OCI-LY7 (cell line): Measurements from ENCODE around the gene DNM3. TPM values are rescaled to one million over a fixed set of nuclear protein-coding genes. Genes with fewer than 3 reads are reported as not detected.

Experiments used
- BruUV-seq: library from RNA; stranded (reverse); fragments of 400-500 nt; replicated peaks from 2 replicates; lab custom pipeline; 2021; lab: Mats Ljungman, UMichigan
- CTCF ChIA-PET: fragments of 300-600 bp; sonication (Branson Sonifier 250); formaldehyde crosslinking; loops from one replicate; lab custom pipeline; 2022; ENCODE audit warnings: antibody characterized with exemption; ENCODE audit not compliant: unreplicated experiment; lab: Charles Lee
- POLR2A ChIA-PET: fragments of 300-600 bp; sonication (Branson Sonifier 250); formaldehyde crosslinking; loops from one replicate; lab custom pipeline; 2022; ENCODE audit warnings: antibody characterized with exemption; lab: Charles Lee
- DNase-seq: peaks from one replicate; pipeline ENCODE4 v3.0.0-alpha.2; 2015; ENCODE audit warnings: low spot score
- H2AFZ ChIP-seq: fragments of 200-600 bp; sonication (generic), shearing (Covaris generic); 2 replicates; pipeline ENCODE4 v1.6.1; 2014; ENCODE audit warnings: mild to moderate bottlenecking, antibody characterized with exemption, low read length, moderate library complexity
- H3K27ac ChIP-seq: fragments of 200-600 bp; sonication (generic); 2 replicates; pipeline ENCODE4 v1.5.1; 2014; ENCODE audit warnings: mixed run types, low read depth, mild to moderate bottlenecking, moderate library complexity, low read length, inconsistent platforms; ENCODE audit not compliant: poor library complexity, severe bottlenecking
- H3K36me3 ChIP-seq: fragments of 200-600 bp; sonication (generic); 2 replicates; pipeline ENCODE4 v1.6.1; 2014; ENCODE audit warnings: mild to moderate bottlenecking, antibody characterized with exemption, low read length, moderate library complexity, mixed read lengths; ENCODE audit not compliant: insufficient read depth
- H3K4me1 ChIP-seq: fragments of 200-600 bp; sonication (generic); 2 replicates; pipeline ENCODE4 v1.5.1; 2014; ENCODE audit warnings: mild to moderate bottlenecking, low read length; ENCODE audit not compliant: insufficient read depth, poor library complexity, severe bottlenecking
- H3K4me2 ChIP-seq: fragments of 200-600 bp; sonication (generic); 2 replicates; pipeline ENCODE4 v1.6.1; 2014; ENCODE audit warnings: mild to moderate bottlenecking, low read length
- H3K4me3 ChIP-seq: fragments of 200-600 bp; sonication (generic); 2 replicates; pipeline ENCODE4 v1.5.1; 2014; ENCODE audit warnings: mild to moderate bottlenecking, low read depth, low read length; ENCODE audit not compliant: poor library complexity, severe bottlenecking
- H3K79me2 ChIP-seq: fragments of 200-600 bp; sonication (generic); 2 replicates; pipeline ENCODE4 v1.6.1; 2016; ENCODE audit warnings: low read depth, mild to moderate bottlenecking, low read length, moderate library complexity, mixed read lengths; ENCODE audit not compliant: insufficient read depth
- H3K9me2 ChIP-seq: fragments of 200-600 bp; sonication (generic); 2 replicates; pipeline ENCODE4 v1.6.1; 2016; ENCODE audit warnings: mild to moderate bottlenecking, low read length, mixed read lengths; ENCODE audit not compliant: insufficient read depth
- H3K9me3 ChIP-seq: fragments of 200-600 bp; sonication (generic); 2 replicates; pipeline ENCODE4 v1.6.1; 2014; ENCODE audit warnings: mild to moderate bottlenecking, mixed run types, low read length, mixed read lengths
- H4K20me1 ChIP-seq: fragments of 200-600 bp; sonication (generic); 2 replicates; pipeline ENCODE4 v1.6.1; 2014; ENCODE audit warnings: mild to moderate bottlenecking, antibody characterized with exemption, low read length, moderate library complexity, mixed read lengths; ENCODE audit not compliant: insufficient read depth
- CTCF ChIP-seq: fragments of 200-600 bp; sonication (generic); conservative IDR thresholded peaks from 2 replicates; pipeline ENCODE4 v1.5.1; 2014; ENCODE audit warnings: mild to moderate bottlenecking, antibody characterized with exemption, low read length, moderate library complexity, mixed read lengths
- EZH2phosphoT487 ChIP-seq: fragments of 200-600 bp; sonication (generic); IDR thresholded peaks from 2 replicates; pipeline ENCODE4 v1.6.1; 2018; ENCODE audit warnings: low read depth, borderline replicate concordance, mild to moderate bottlenecking, mixed run types, antibody characterized with exemption, low read length, moderate library complexity, mixed read lengths
- intact Hi-C: fragments of 100-400 bp; cut with micrococcal nuclease; formaldehyde crosslinking; loops from one replicate; pipeline ENCODE4 v1.10.0; 2022; ENCODE audit not compliant: unreplicated experiment
- total RNA-seq, 2 experiments: library from RNA; depleted of rRNA in 1 of 2; stranded (reverse); fragments of >200 nt in 1 of 2; shearing (Covaris generic) in 1 of 2; gene quantifications; 2 replicates each; pipeline ENCODE4 v1.2.3, GENCODE V29; 2014 to 2022

DNM3 gene
- total RNA-seq, 2 experiments from 2014 or later, result 0.47 to 0.61 TPM

DNA sequence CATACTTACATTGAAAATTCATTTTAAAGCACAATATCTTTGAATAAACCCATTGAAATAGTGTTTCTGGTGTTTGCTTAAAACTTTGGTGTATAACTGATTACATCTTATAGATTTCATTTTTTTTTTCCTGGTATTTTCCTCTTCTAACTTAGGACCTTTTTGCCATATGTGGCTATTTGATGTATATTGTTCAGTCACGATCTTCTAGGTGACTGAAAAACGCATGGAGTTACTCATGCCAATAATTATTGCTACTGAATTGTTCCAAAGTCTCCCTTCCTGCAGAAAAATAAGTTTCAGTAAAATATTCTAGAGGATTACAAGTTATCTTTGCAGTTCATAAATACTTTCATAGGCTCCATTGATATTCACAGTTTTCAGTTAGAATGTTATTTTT lies 556.3 kb downstream of the DNM3 start:
- Histone ChIP-seq H3K79me2 (no peaks in the 10 kb centered on the region), H3K27ac (no peak overlapping the region), H3K4me1 (peaks cover 28% of the 10 kb centered on the region), H3K4me3 (no peak overlapping the region), H3K36me3 (no peaks in the 10 kb centered on the region), H3K9me2 (no peaks in the 10 kb centered on the region), H4K20me1 (no peaks in the 10 kb centered on the region), H3K9me3 (no peaks in the 10 kb centered on the region), H2AFZ (peak overlapping the region; percentile 59; the same call in 1 of the 2 replicates), H3K4me2 (no peak overlapping the region)
- TF ChIP-seq EZH2phosphoT487, result no peak
- TF ChIP-seq CTCF, result no peak
- ChIA-PET CTCF (no interaction called here), POLR2A (interaction anchor here (1.0 to 2.5 kb wide), 2 partner anchors 37 to 39 kb away, joined by 3 to 5 read pairs; no protein-coding TSS in a partner anchor)
- intact Hi-C loops, result loop anchor here (2.0 to 5.0 kb wide), 3 partner anchors 39 to 263 kb away; no protein-coding TSS in a partner anchor
- BruUV-seq, result no TSS peak
- no peak for DNase-seq

GRCh38 chr1:172398193-172398592 lies 556.9 kb downstream of the DNM3 start:
- H3K9me3 ChIP-seq, result no peaks in the 10 kb centered on the region
- no peak overlapping the region for H3K4me3 ChIP-seq
- BruUV-seq, result no TSS peak
- H3K4me2 ChIP-seq, result no peak overlapping the region
- ChIA-PET CTCF (interaction anchor here (0.6 to 0.7 kb wide), 2 partner anchors 128 to 228 kb away, joined by 3 read pairs; no protein-coding TSS in a partner anchor), POLR2A (interaction anchor here (2.5 kb wide), 1 partner anchor 38 kb away, joined by 5 read pairs; no protein-coding TSS in a partner anchor)
- H4K20me1 ChIP-seq, result no peaks in the 10 kb centered on the region
- no peaks in the 10 kb centered on the region for H3K9me2 ChIP-seq
- H3K36me3 ChIP-seq, result no peaks in the 10 kb centered on the region
- no peak overlapping the region for H3K27ac ChIP-seq
- H3K79me2 ChIP-seq, result no peaks in the 10 kb centered on the region
- DNase-seq, result no peak
- TF ChIP-seq EZH2phosphoT487 (no peak), CTCF (no peak)
- intact Hi-C loops, result loop anchor here (2.0 to 5.0 kb wide), 3 partner anchors 39 to 263 kb away; no protein-coding TSS in a partner anchor
- H3K4me1 ChIP-seq, result peaks cover 23% of the 10 kb centered on the region
- peak overlapping the region; percentile 82; the same call in 1 of the 2 replicates for H2AFZ ChIP-seq
